GM12872 (cell line): ENCODE measurements around the gene SRSF4.

ENCODE experiments used
- TF ChIP-seq, protein P1 (sequence below): IDR thresholded peaks from 3 replicates; pipeline ENCODE4 v1.5.1; 2011; ENCODE audit warnings: low read depth, mild to moderate bottlenecking, low read length, moderate library complexity; ENCODE audit not compliant: insufficient read depth

Gene SRSF4

DNA sequence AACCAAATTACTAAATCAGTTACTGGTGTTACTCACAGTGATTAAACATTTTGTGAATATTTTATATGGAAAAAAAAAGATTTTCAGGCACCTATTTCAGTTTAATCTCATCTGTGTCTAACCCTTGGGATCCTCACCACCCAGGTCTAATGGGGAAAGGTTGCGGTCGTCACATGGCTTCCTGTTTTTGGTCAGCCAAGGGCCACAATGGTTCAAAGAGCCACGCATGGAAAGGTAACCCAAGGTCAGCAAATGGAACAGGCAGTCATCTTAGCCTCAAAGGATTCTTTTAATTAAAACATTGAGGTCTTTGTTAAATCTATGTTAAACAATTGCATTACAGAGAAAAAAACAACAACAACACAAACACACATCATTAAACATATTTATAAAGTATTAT, 21.9 kb downstream of the SRSF4 start:
- TF ChIP-seq, protein P1, sequence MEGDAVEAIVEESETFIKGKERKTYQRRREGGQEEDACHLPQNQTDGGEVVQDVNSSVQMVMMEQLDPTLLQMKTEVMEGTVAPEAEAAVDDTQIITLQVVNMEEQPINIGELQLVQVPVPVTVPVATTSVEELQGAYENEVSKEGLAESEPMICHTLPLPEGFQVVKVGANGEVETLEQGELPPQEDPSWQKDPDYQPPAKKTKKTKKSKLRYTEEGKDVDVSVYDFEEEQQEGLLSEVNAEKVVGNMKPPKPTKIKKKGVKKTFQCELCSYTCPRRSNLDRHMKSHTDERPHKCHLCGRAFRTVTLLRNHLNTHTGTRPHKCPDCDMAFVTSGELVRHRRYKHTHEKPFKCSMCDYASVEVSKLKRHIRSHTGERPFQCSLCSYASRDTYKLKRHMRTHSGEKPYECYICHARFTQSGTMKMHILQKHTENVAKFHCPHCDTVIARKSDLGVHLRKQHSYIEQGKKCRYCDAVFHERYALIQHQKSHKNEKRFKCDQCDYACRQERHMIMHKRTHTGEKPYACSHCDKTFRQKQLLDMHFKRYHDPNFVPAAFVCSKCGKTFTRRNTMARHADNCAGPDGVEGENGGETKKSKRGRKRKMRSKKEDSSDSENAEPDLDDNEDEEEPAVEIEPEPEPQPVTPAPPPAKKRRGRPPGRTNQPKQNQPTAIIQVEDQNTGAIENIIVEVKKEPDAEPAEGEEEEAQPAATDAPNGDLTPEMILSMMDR = no peak

DNA sequence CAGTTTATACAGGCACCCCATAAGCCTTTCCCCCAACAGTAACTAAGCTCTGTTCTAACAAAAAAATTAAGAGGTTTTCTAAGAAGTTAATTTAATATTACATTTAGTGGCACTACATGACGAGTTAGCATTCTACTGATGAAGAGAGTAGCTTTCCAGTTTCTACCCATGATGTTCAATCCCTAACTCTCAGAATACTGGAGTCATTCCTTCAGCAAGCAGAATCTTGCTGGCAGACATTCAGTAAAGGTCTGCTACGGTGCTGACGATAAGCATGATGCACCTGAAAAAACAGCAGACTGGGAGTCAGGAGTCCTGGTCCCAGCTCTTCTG, 24.5 kb downstream of the SRSF4 start:
- TF ChIP-seq, protein P1 = no peak

DNA sequence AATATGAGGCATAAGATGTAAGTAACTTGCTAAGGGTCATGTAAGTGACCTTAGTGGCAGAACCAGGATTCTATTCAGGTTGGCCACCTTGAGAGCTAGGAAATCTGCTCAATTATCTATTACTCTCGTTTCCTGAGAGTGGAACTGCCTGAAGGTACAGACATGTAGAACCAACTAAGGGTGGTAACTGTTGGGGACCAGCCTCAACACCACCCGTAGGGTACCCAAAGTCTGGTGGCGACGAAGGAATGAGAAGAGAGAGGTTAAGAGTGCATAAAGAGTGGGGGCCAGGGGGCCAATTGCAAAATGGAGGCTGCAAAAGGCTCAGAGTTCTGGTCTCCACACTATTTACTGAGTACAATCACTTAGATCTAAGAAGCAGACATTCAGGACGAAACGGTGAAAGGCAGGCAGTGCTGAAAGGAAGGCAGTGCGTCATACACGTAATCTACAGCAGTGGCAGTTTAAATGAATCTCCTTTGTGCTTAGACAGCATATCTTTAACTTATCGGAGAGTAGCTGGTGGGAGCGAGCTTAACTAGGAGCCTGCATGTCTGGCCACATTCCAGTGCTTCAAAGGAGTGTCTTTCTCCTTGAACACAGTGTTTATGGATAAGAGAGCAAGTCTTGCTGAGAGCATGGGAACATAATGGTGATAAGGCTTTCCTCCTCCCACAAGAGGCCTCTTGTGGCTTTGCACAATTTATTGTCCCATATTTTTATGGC, 25.0 kb downstream of the SRSF4 start:
- TF ChIP-seq, protein P1 = no peak

DNA sequence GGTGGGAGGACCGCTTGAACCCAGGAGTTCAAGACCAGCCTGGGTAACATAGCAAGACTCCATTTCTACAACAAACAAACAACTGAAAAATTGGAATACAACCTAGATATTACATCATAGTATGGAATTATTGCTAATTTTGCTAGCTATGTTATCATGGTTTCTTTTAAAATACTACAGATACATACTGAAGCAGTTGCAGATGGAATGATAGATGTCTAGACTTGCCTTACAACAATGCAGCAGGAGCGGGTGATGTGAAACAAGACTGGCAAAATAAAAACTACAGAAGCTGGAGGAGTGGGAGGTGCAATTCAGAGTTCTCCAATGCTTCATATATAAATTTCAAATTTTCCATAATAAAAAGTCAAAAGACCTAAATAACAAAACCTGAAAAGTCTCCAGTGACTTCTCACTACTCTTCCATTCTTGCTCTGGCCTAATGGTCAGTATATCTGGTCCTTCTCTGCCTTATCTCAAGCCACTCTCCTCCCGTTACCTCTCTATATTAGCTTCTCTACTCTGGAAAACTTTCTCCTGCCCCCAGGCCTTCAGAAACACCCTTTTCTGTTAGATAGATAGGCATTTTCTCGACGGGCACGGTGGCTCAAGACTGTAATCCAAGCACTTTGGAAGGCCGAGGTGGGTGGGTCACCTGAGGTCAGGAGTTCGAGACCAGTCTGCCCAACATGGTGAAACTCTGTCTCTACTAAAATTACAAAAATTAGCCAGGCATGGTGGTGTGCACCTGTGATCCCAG, 29.5 kb downstream of the SRSF4 start:
- TF ChIP-seq, protein P1 = no peak

GRCh38 chr1:29148656-29149491, 32.8 kb downstream of the SRSF4 start:
- TF ChIP-seq, protein P1 = no peak

DNA sequence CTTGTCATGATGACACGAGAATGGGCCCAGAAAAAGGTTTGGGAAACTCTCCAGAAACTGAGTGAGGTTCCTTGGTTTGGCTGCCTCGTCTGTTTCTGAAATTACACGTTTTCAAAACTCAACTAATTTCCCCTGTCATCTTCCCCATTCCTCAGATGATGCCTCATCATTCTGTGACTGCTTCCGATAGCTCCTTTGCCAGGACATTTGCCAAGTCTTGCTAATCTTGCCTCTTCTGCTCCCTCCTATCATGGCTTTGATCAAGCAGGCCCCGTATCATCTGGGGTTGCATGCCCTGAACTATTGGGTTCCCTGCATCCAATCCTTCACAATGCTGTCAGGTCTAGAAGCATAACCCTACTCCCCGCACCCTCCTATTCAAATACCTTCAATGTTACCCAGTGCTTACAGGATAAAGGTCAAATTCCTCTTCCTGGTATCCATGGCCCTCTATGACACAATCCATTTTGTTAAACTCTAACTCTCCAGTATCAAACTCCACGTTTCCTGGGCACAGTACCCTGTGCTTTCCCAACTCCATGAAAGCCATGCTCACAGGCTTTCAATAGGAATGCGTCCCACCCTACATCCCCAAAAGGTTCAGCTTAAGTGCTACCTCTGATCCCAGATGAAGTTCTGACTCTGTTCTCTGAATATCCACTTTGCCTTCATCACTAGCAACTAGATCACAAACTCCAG, 35.8 kb downstream of the SRSF4 start:
- TF ChIP-seq, protein P1 = no peak
